Prostate gland (tissue), 2 donors: ENCODE results near the gene ZNF628. TPM values are rescaled to one million over a fixed set of nuclear protein-coding genes. Genes with fewer than 3 reads are reported as not detected.

Experiments
- DNase-seq: peaks from one replicate; pipeline ENCODE4 v3.0.0-alpha.2; 2019; ENCODE audit warnings: low spot score
- H3K27ac ChIP-seq, 2 donors: fragments of 200-600 bp; sonication (generic); 2 replicates each; pipeline ENCODE4 v1.5.1; 2017 to 2019
- H3K27me3 ChIP-seq: fragments of 200-600 bp; sonication (generic); replicated peaks from 2 replicates; pipeline ENCODE4 v1.5.1; 2019; ENCODE audit not compliant: insufficient read depth
- H3K36me3 ChIP-seq, 2 donors: fragments of 200-600 bp; sonication (generic); 1 replicate in 1 of 2; 2 replicates in 1 of 2; pipeline versions ENCODE4 v1.5.1 to v1.8.1; 2017 to 2019
- H3K4me1 ChIP-seq: fragments of 200-600 bp; sonication (generic); replicated peaks from 2 replicates; pipeline ENCODE4 v1.5.1; 2019
- H3K4me3 ChIP-seq, 2 donors: fragments of 200-600 bp; sonication (generic); 2 replicates each; pipeline ENCODE4 v1.5.1; 2017 to 2019
- H3K9me3 ChIP-seq: fragments of 200-600 bp; sonication (generic); 2 replicates; pipeline ENCODE4 v1.5.1; 2017
- POLR2A ChIP-seq: fragments of 450-650 bp; IDR thresholded peaks from one replicate; pipeline ENCODE4 v1.6.1; 2016; ENCODE audit warnings: antibody characterized with exemption, mild to moderate bottlenecking
- POLR2AphosphoS5 ChIP-seq: sonication (generic); formaldehyde crosslinking; IDR thresholded peaks from one replicate; pipeline ENCODE4 v1.6.1; 2017; ENCODE audit warnings: antibody characterized with exemption
- WGBS: methylation state at CpG from one replicate; pipeline ENCODE4 v1.1.5; 2018; 5-methylcytosine and 5-hydroxymethylcytosine counted together
- intact Hi-C: fragments of 100-400 bp; cut with DNase I; formaldehyde crosslinking; loops from one replicate; pipeline ENCODE4 v1.14.2; 2022
- total RNA-seq, 2 donors: library from RNA; depleted of rRNA; stranded (reverse); fragments of >200 nt; gene quantifications; one replicate each; pipeline ENCODE4 v1.1.0, GENCODE V29; 2016
- TF ChIP-seq, protein P1 (sequence below), 4 experiments: fragments of 200-600 bp in 2 of 4; fragments of 450-650 bp in 2 of 4; sonication (generic) in 2 of 4; IDR thresholded peaks; 1 replicate in 3 of 4; 2 replicates in 1 of 4; pipeline ENCODE4 v1.5.1; 2016 to 2019; ENCODE audit warnings: antibody characterized with exemption in 4 of 4, mild to moderate bottlenecking in 2 of 4, moderate library complexity in 2 of 4

ZNF628 gene
- total RNA-seq, 2 donors from 2014 or later, result 10.9 to 66.4 TPM

DNA sequence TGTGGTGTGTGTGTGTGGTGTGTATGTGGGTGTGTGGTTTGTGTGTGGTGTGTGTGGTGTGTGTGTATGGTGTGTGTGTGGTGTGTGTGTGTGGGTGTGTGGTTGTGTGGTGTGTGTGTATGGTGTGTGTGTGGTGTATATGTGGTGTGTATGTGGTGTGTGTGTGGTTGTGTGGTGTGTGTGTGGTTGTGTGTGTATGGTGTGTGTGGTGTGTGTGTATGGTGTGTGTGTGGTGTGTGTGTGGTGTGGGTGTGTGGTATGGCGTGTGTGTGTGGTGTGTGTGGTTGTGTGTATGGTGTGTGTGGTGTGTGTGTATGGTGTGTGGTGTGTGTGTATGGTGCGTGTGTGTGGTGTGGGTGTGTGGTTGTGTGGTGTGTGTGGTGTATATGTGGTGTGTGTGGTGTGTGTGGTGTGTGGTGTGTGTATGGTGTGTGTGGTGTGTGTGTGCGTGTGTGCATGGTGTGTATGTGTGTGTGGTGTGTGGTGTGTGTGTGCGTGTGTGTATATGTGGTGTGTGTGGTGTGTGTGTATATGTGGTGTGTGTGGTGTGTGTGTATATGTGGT is 42.0 kb upstream of the ZNF628 start:
- H3K4me3 ChIP-seq, result no peak overlapping the region

DNA sequence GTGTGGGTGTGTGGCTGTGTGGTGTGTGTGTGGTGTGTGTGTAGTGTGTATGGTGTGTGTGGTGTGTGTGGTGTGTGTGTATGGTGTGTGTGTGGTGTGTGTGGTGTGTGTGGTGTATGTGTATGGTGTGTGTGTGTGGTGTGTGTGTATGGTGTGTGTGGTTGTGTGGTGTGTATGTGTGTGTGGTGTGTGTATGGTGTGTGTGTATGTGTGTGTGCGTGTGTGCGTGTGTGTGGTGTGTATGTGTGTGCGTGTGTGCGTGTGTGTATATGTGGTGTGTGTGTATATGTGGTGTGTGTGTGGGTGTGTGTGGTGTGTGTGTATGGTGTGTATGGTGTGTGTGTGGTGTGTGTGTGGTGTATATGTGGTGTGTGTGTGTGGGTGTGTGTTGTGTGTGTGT is 41.4 kb upstream of the ZNF628 start:
- no peak overlapping the region for H3K4me3 ChIP-seq
- 93% methylated on average over 4 of the region's 4 CpGs for WGBS
- H3K27ac ChIP-seq, result no peak overlapping the region
- intact Hi-C loops, result no loop called here
- H3K4me1 ChIP-seq, result no peaks in the 10 kb centered on the region
- no peaks in the 10 kb centered on the region for H3K36me3 ChIP-seq
- no peaks in the 10 kb centered on the region for H3K9me3 ChIP-seq
- TF ChIP-seq POLR2A, result no peak
- no peak for DNase-seq
- H3K27me3 ChIP-seq, result peaks cover 38% of the 10 kb centered on the region

More for the DNA sequence above, 42.0 kb upstream of the ZNF628 start:
- no peak for TF ChIP-seq POLR2A
- TF ChIP-seq, protein P1, sequence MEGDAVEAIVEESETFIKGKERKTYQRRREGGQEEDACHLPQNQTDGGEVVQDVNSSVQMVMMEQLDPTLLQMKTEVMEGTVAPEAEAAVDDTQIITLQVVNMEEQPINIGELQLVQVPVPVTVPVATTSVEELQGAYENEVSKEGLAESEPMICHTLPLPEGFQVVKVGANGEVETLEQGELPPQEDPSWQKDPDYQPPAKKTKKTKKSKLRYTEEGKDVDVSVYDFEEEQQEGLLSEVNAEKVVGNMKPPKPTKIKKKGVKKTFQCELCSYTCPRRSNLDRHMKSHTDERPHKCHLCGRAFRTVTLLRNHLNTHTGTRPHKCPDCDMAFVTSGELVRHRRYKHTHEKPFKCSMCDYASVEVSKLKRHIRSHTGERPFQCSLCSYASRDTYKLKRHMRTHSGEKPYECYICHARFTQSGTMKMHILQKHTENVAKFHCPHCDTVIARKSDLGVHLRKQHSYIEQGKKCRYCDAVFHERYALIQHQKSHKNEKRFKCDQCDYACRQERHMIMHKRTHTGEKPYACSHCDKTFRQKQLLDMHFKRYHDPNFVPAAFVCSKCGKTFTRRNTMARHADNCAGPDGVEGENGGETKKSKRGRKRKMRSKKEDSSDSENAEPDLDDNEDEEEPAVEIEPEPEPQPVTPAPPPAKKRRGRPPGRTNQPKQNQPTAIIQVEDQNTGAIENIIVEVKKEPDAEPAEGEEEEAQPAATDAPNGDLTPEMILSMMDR (IDR thresholded peaks at IDR 0.05), result no peak
- TF ChIP-seq POLR2AphosphoS5, result no peak
- Histone ChIP-seq H3K36me3 (no peaks in the 10 kb centered on the region), H3K4me1 (no peaks in the 10 kb centered on the region), H3K9me3 (no peaks in the 10 kb centered on the region), H3K27me3 (peaks cover 37% of the 10 kb centered on the region), H3K27ac (no peak overlapping the region)
- intact Hi-C loops, result no loop called here
- 85% methylated on average over 4 of the region's 4 CpGs for WGBS
- no peak for DNase-seq

DNA sequence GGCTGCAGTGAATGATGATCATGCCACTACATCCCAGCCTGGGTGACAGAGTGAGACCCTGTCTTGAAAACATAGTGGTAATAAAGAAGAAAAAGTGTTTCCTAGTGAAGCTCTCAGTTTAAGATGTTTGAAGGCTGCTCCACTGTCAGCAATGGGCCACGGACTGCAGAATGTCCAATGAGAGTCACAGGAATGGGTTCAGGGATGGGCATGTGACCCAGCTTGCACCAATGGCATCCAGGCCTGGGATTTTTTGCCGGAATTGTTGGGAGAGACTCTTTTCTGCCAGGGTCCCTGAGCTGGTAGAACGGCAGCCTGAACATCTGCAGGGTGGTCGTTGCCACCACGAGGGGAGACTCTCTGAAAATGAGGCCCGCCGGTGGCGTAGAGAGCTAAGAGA is 39.6 kb upstream of the ZNF628 start:
- 50% methylated on average over 8 of the region's 8 CpGs for WGBS
- no peak for DNase-seq
- intact Hi-C loops, result no loop called here
- Histone ChIP-seq H3K27ac (no peak overlapping the region), H3K4me1 (no peaks in the 10 kb centered on the region), H3K27me3 (peaks cover 45% of the 10 kb centered on the region), H3K4me3 (no peak overlapping the region), H3K36me3 (no peaks in the 10 kb centered on the region), H3K9me3 (no peaks in the 10 kb centered on the region)
- TF ChIP-seq POLR2A (no peak), POLR2AphosphoS5 (no peak)
- TF ChIP-seq, protein P1 (IDR thresholded peaks at IDR 0.05), result no peak

DNA sequence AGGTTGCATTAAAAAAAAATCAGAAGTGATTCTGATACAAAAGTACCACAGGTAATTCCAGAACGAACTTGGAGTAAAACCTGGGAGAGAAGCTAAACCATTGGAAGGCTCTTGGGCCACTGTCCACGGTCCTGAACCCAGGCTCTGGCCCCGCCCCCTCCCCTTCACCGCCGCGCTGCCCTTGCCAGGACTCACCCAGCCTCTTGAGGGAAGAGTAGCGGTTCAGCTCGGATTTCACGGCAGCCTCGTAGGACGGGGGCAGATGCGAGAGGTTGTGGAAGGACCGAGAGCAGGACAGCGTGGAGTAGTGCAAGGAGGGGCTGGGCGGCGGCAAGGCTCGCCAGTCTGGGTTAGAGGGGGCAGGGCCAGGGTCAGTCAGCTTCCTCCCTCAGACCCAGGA is 39.0 kb upstream of the ZNF628 start:
- H3K4me1 ChIP-seq, result no peaks in the 10 kb centered on the region
- peaks cover 43% of the 10 kb centered on the region for H3K27me3 ChIP-seq
- WGBS, result 1% methylated on average over 17 of the region's 17 CpGs
- no peak overlapping the region for H3K27ac ChIP-seq
- no peaks in the 10 kb centered on the region for H3K36me3 ChIP-seq
- intact Hi-C loops, result no loop called here
- H3K9me3 ChIP-seq, result no peaks in the 10 kb centered on the region
- no peak overlapping the region for H3K4me3 ChIP-seq
- TF ChIP-seq POLR2AphosphoS5, result no peak
- TF ChIP-seq, protein P1 (IDR thresholded peaks at IDR 0.05), result no peak
- no peak for TF ChIP-seq POLR2A
- DNase-seq, result no peak

DNA sequence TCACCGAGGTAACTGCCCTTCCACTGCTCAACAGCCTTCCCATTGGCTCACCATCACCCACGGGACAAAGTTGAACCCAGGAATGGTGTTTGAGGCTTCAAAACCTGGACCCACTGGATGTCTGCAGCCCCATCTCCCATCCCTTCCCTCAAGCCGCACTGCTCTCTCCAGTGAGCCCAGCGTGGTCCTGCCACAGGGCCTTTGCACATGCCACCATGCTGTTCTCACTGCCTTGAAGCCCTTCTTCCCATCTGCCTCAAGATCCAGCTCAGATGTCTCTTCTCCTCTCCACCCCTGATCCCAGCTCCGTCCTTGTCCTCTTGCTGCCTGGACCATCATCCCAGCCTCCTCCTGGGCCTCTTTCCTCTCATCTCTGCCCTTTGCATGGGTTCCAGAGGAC is 37.4 kb upstream of the ZNF628 start:
- H3K9me3 ChIP-seq, result no peaks in the 10 kb centered on the region
- H3K27me3 ChIP-seq, result peaks cover 36% of the 10 kb centered on the region
- H3K36me3 ChIP-seq, result no peaks in the 10 kb centered on the region
- intact Hi-C loops, result no loop called here
- no peaks in the 10 kb centered on the region for H3K4me1 ChIP-seq
- DNase-seq, result no peak
- no peak overlapping the region for H3K4me3 ChIP-seq
- no peak overlapping the region for H3K27ac ChIP-seq
- 76% methylated on average over 5 of the region's 5 CpGs for WGBS
- no peak for TF ChIP-seq POLR2A
- TF ChIP-seq POLR2AphosphoS5, result no peak
- TF ChIP-seq, protein P1 (IDR thresholded peaks at IDR 0.05), result no peak
